GM12801 (cell line): ENCODE data around the gene USP10.
A peak's percentile ranks its signal among the peaks of the same experiment; 100 is the strongest.

Experiments used
- CTCF ChIP-seq: IDR thresholded peaks from one replicate; pipeline ENCODE4 v1.5.1; 2011; ENCODE audit warnings: control low read depth; ENCODE audit not compliant: insufficient read length; ENCODE audit errors: extremely low read depth

The USP10 gene

DNA sequence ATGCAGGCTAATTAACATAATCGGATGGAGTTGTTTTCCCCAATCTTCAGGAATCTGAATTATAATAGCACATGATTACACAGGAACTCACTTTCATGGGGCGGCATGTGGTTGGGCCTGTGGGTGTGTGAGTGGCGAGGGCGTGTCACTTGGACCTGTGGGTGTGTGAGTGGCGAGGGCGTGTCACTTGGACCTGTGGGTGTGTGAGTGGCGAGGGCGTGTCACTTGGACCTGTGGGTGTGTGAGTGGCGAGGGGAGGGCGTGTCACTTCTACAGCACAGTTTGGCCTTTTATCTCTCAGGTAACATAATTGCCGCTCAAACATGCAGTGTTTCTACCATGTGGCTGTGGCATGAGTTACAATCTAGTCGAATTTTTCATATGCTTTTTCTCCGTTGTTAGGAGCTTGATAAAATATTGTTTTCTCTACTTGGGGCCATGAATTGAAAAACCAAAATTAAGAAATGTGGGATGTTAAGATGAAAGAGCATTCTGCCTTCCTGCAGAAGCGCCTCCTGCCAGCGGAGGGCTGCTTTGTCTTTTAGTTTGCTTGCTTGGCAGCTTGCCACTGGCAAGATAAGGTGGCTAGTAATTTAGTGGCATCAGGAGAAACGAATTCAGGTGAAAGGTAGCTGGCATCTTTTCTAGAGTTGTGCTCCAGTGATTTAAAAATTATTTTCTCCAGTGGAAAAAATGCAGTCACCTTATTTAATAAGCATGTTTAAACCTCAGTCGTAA lies 36.2 kb downstream of the USP10 start:
- TF ChIP-seq CTCF, result no peak

GRCh38 chr16:84737192-84738011 lies 37.6 kb downstream of the USP10 start:
- TF ChIP-seq CTCF, result no peak

DNA sequence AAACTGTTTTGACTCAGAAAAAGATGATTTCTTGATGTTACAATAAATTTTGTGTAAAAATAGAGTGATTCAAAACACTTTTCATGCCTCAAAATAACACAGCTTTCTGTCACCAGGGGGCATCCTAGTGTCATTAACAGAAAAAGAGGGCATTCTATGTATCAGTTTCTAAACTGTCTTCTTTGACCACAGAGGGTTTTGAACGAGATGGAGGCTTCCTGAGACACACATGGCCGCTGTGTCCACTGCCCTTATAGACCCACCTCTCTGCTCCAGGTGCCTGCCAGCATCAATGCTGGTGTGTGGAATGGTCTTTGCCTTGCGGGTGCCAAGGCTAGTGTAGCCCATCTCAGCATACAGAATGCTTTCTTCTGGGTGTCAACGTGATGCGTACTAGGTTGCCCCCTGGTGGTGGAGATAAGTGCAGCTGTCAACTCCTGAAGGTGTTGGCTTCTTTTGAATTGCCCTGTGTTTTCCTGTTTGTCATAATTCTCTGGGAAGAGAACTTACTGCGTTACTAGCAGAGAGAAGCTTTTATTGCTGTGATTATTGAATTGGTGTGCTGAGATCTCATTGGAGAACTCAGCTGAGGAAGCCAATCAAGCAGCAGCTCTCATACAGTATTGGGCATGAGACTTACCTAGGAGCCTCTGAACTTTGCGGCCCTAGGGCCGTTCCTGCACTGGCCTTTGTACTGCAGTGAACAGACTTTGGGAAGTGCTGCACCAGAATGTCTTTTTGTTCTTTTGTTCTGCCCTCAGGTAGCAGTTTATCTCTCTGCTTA lies 38.6 kb downstream of the USP10 start:
- peak; percentile 30 for TF ChIP-seq CTCF

GRCh38 chr16:84739349-84740124 lies 39.7 kb downstream of the USP10 start:
- TF ChIP-seq CTCF, result no peak

GRCh38 chr16:84740596-84741116 lies 40.9 kb downstream of the USP10 start:
- no peak for TF ChIP-seq CTCF

DNA sequence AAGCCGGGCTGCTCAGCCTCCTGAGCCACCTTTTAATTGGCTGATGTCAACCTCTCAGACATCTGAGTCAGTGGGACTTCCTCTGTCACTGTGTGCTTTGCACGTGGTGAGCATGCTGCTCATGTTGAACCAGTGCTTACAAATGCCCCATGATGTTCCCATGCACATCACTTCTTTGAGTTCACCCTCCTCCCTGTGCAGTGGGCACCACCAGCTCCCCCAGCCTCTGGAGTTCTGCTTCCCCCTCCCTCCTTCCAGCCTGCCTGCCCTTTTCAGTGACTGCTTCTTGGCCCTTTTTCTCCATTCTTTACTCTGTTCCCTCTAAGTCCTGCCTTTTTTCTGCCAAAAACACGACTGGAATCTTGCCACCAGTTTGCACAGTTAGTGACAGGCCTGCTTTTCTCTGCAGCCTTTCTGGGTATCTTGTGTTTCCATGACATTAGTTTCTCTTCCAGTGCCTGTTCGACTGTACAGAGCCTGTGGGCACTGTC lies 41.6 kb downstream of the USP10 start:
- TF ChIP-seq CTCF, result no peak
